Esophagus (tissue), 2 donors: ENCODE results near the gene UCHL5. TPM values are rescaled to one million over a fixed set of nuclear protein-coding genes. Genes with fewer than 3 reads are reported as not detected.

ENCODE experiments used
- H3K27ac ChIP-seq, 2 donors: one replicate each; pipeline ENCODE4 v1.5.1; 2013; ENCODE audit warnings: low read depth in 2 of 2, mild to moderate bottlenecking in 2 of 2, inconsistent platforms in 1 of 2, low read length in 1 of 2, moderate library complexity in 1 of 2
- H3K27me3 ChIP-seq, 2 donors: one replicate each; pipeline ENCODE4 v1.6.1; 2013; ENCODE audit warnings: low read length in 2 of 2, control low read depth in 1 of 2, mild to moderate bottlenecking in 1 of 2; ENCODE audit not compliant: insufficient read depth in 2 of 2, control insufficient read depth in 1 of 2
- H3K36me3 ChIP-seq, 2 donors: one replicate each; pipeline ENCODE4 v1.6.1; 2013; ENCODE audit warnings: low read length in 1 of 2; ENCODE audit not compliant: control insufficient read depth in 2 of 2, insufficient read depth in 2 of 2
- H3K4me1 ChIP-seq, 2 donors: one replicate each; pipeline ENCODE4 v1.6.1; 2013; ENCODE audit warnings: low read length in 1 of 2; ENCODE audit not compliant: control insufficient read depth in 2 of 2, insufficient read depth in 2 of 2
- H3K4me3 ChIP-seq, 2 donors: one replicate each; pipeline ENCODE4 v1.5.1; 2013; ENCODE audit warnings: low read length in 2 of 2, mild to moderate bottlenecking in 2 of 2, low read depth in 1 of 2, moderate library complexity in 1 of 2
- H3K9me3 ChIP-seq, 2 donors: one replicate each; pipeline ENCODE4 v1.6.1; 2013; ENCODE audit warnings: mild to moderate bottlenecking in 2 of 2, low read depth in 1 of 2, low read length in 1 of 2, moderate library complexity in 1 of 2; ENCODE audit not compliant: control insufficient read depth in 2 of 2, insufficient read depth in 1 of 2
- WGBS, 2 donors: extraction: QIAGEN DNeasy Blood & Tissue Kit; methylation state at CpG; one replicate each; pipeline ENCODE4 v1.1.7; 2013; 5-methylcytosine and 5-hydroxymethylcytosine counted together
- polyA plus RNA-seq, 2 donors: library from polyadenylated mRNA; stranded (reverse); fragments of 200-250 nt; gene quantifications; one replicate each; pipeline ENCODE4 v1.2.3, GENCODE V29; 2013
- donor health status: healthy with polysubstance abuse.
- donor health status: Bipolar disorder and iron deficiency.

Gene UCHL5
- polyA plus RNA-seq, 2 donors: 18.1 to 24.6 TPM

- Histone ChIP-seq H3K9me3 (no peaks in the 10 kb centered on the region), H3K27me3 (no peaks in the 10 kb centered on the region), H3K27ac (no peak overlapping the region), H3K4me3 (no peak overlapping the region), H3K36me3 (no peaks in the 10 kb centered on the region), H3K4me1 (no peaks in the 10 kb centered on the region)
These were observed 42.4 kb downstream of the UCHL5 start for GRCh38 chr1:193016788-193017187.

GRCh38 chr1:193014400-193014799, 44.8 kb downstream of the UCHL5 start:
- H3K4me1 ChIP-seq: no peaks in the 10 kb centered on the region
- H3K27me3 ChIP-seq: no peaks in the 10 kb centered on the region
- WGBS, 2 donors: 72 to 74% methylated on average over 2 of the region's 2 CpGs
- no peaks in the 10 kb centered on the region for H3K36me3 ChIP-seq
- H3K27ac ChIP-seq: no peak overlapping the region
- H3K9me3 ChIP-seq: no peaks in the 10 kb centered on the region
- no peak overlapping the region for H3K4me3 ChIP-seq

GRCh38 chr1:193013707-193014106, 45.5 kb downstream of the UCHL5 start:
- H3K27me3 ChIP-seq: no peaks in the 10 kb centered on the region
- no peak overlapping the region for H3K4me3 ChIP-seq
- H3K9me3 ChIP-seq: no peaks in the 10 kb centered on the region
- H3K36me3 ChIP-seq: no peaks in the 10 kb centered on the region
- WGBS, 2 donors: 69 to 78% methylated on average over 7 of the region's 7 CpGs
- H3K27ac ChIP-seq: no peak overlapping the region
- H3K4me1 ChIP-seq: no peaks in the 10 kb centered on the region

- no peak overlapping the region for H3K4me3 ChIP-seq
- WGBS, 2 donors: 71 to 81% methylated on average over 2 of the region's 2 CpGs
- no peaks in the 10 kb centered on the region for H3K9me3 ChIP-seq
- no peaks in the 10 kb centered on the region for H3K27me3 ChIP-seq
- no peak overlapping the region for H3K27ac ChIP-seq
- H3K4me1 ChIP-seq: no peaks in the 10 kb centered on the region
- H3K36me3 ChIP-seq: no peaks in the 10 kb centered on the region
These were observed 46.2 kb downstream of the UCHL5 start for GRCh38 chr1:193013005-193013404.

- Histone ChIP-seq H3K4me3 (no peak overlapping the region), H3K27ac (no peak overlapping the region), H3K27me3 (no peaks in the 10 kb centered on the region), H3K36me3 (no peaks in the 10 kb centered on the region), H3K4me1 (no peaks in the 10 kb centered on the region), H3K9me3 (no peaks in the 10 kb centered on the region)
- WGBS, 2 donors: 86 to 97% methylated on average over 1 of the region's 1 CpG
These were observed 47.8 kb downstream of the UCHL5 start for GRCh38 chr1:193011406-193011805.

GRCh38 chr1:193009501-193009900, 49.7 kb downstream of the UCHL5 start:
- H3K4me1 ChIP-seq: no peaks in the 10 kb centered on the region
- 77 to 84% methylated on average over 3 of the region's 3 CpGs for WGBS, 2 donors
- no peaks in the 10 kb centered on the region for H3K27me3 ChIP-seq
- no peaks in the 10 kb centered on the region for H3K9me3 ChIP-seq
- no peaks in the 10 kb centered on the region for H3K36me3 ChIP-seq
- H3K4me3 ChIP-seq: no peak overlapping the region
- no peak overlapping the region for H3K27ac ChIP-seq

- 96 to 97% methylated on average over 5 of the region's 5 CpGs for WGBS, 2 donors
- Histone ChIP-seq H3K36me3 (no peaks in the 10 kb centered on the region), H3K27ac (no peak overlapping the region), H3K4me1 (no peaks in the 10 kb centered on the region), H3K27me3 (no peaks in the 10 kb centered on the region), H3K4me3 (no peak overlapping the region), H3K9me3 (no peaks in the 10 kb centered on the region)
These were observed 53.4 kb downstream of the UCHL5 start for GRCh38 chr1:193005785-193006184.

GRCh38 chr1:192998536-192998935, 60.6 kb downstream of the UCHL5 start:
- H3K9me3 ChIP-seq: peaks cover 0 to 2% of the 10 kb centered on the region in 2 donors
- no peaks in the 10 kb centered on the region for H3K4me1 ChIP-seq
- H3K36me3 ChIP-seq: no peaks in the 10 kb centered on the region
- no peak overlapping the region for H3K27ac ChIP-seq
- WGBS, 2 donors: 96 to 100% methylated on average over 1 of the region's 1 CpG
- no peak overlapping the region for H3K4me3 ChIP-seq
- H3K27me3 ChIP-seq: no peaks in the 10 kb centered on the region

GRCh38 chr1:192994141-192994540, 65.0 kb downstream of the UCHL5 start:
- Histone ChIP-seq H3K4me3 (no peak overlapping the region), H3K9me3 (peaks cover 0 to 2% of the 10 kb centered on the region in 2 donors), H3K27ac (no peak overlapping the region), H3K36me3 (no peaks in the 10 kb centered on the region), H3K27me3 (no peaks in the 10 kb centered on the region), H3K4me1 (no peaks in the 10 kb centered on the region)
- 97 to 98% methylated on average over 7 of the region's 7 CpGs for WGBS, 2 donors

- no peak overlapping the region for H3K4me3 ChIP-seq
- no peaks in the 10 kb centered on the region for H3K27me3 ChIP-seq
- no peaks in the 10 kb centered on the region for H3K36me3 ChIP-seq
- H3K4me1 ChIP-seq: no peaks in the 10 kb centered on the region
- H3K9me3 ChIP-seq: peaks cover 0 to 2% of the 10 kb centered on the region in 2 donors
- no peak overlapping the region for H3K27ac ChIP-seq
- 90 to 91% methylated on average over 10 of the region's 10 CpGs for WGBS, 2 donors
These were observed 65.6 kb downstream of the UCHL5 start for GRCh38 chr1:192993426-192994085.
